Stimulated activated CD4-positive, alpha-beta T cell treated with anti-CD3 and anti-CD28 coated beads, Interleukin-1b, Interleukin-23, amount 100 ng/mL, for 4 hours (primary cell): ENCODE results near the gene TMEM14A.

Source experiments
- DNase-seq, 2 donors: peaks; one replicate each; pipeline ENCODE4 v3.0.0-alpha.2; 2020; ENCODE audit warnings: low read depth in 2 of 2

The TMEM14A gene

GRCh38 chr6:52735071-52735470 lies 64.2 kb downstream of the TMEM14A start:
- no peak for DNase-seq

- no peak for DNase-seq
Measured at GRCh38 chr6:52736145-52736544, 65.2 kb downstream of the TMEM14A start.
